Transverse colon (tissue), 4 donors: ENCODE results near the gene DONSON. TPM values are rescaled to one million over a fixed set of nuclear protein-coding genes. Genes with fewer than 3 reads are reported as not detected.

Experiments
- DNase-seq: peaks from one replicate; pipeline ENCODE4 v3.0.0-alpha.2; 2019
- H3K27ac ChIP-seq, 4 donors: fragments of 200-600 bp; sonication (generic); 2 replicates each; pipeline ENCODE4 v1.5.1; 2016 to 2018; ENCODE audit warnings: inconsistent platforms in 4 of 4
- H3K27me3 ChIP-seq: fragments of 200-600 bp; sonication (generic); 2 replicates; pipeline ENCODE4 v1.5.1; 2017; ENCODE audit warnings: inconsistent platforms
- H3K36me3 ChIP-seq, 4 donors: fragments of 200-600 bp; sonication (generic); 2 replicates each; pipeline ENCODE4 v1.5.1; 2017 to 2019; ENCODE audit warnings: inconsistent platforms in 4 of 4
- H3K4me1 ChIP-seq, 4 donors: fragments of 200-600 bp; sonication (generic); 2 replicates each; pipeline ENCODE4 v1.5.1; 2017 to 2020; ENCODE audit warnings: inconsistent platforms in 4 of 4
- H3K4me3 ChIP-seq, 4 donors: fragments of 200-600 bp; sonication (generic); 1 replicate in 1 of 4; 2 replicates in 3 of 4; pipeline versions ENCODE4 v1.5.1 to v1.6.1; 2017 to 2019; ENCODE audit warnings: inconsistent platforms in 4 of 4
- H3K9me3 ChIP-seq, 2 donors: fragments of 200-600 bp; sonication (generic); 2 replicates each; pipeline ENCODE4 v1.5.1; 2017 to 2019; ENCODE audit warnings: inconsistent platforms in 2 of 2
- EP300 ChIP-seq: sonication (generic); formaldehyde crosslinking; IDR thresholded peaks from one replicate; pipeline ENCODE4 v1.6.1; 2017; ENCODE audit warnings: antibody characterized with exemption, low read depth
- POLR2A ChIP-seq: fragments of 450-650 bp; IDR thresholded peaks from one replicate; pipeline ENCODE4 v1.6.1; 2016; ENCODE audit warnings: antibody characterized with exemption, mild to moderate bottlenecking, moderate library complexity
- POLR2AphosphoS5 ChIP-seq, 3 donors: sonication (generic); formaldehyde crosslinking; IDR thresholded peaks; one replicate each; pipeline ENCODE4 v1.6.1; 2016; ENCODE audit warnings: antibody characterized with exemption in 3 of 3
- WGBS, 2 donors: methylation state at CpG; one replicate each; pipeline ENCODE4 v1.1.5; 2018; ENCODE audit warnings: low coverage in 1 of 2; 5-methylcytosine and 5-hydroxymethylcytosine counted together
- in situ Hi-C, 4 donors: fragments of 200-750 bp; cut with MboI; loops; one replicate each; pipeline versions ENCODE4 v1.15.0 to v1.15.1; 2017; ENCODE audit warnings: low sequenced_read_pairs in 3 of 4, low pct_ligation_motif_present in 1 of 4, low pct_unique_long_range_greater_than_20kb in 1 of 4
- intact Hi-C: fragments of 100-400 bp; cut with DNase I; formaldehyde crosslinking; loops from one replicate; pipeline ENCODE4 v1.15.1; 2023; ENCODE audit warnings: low total_unique reads
- total RNA-seq, 4 donors: library from RNA; depleted of rRNA; stranded (reverse); fragments of >200 nt; gene quantifications; one replicate each; pipeline ENCODE4 v1.1.0, GENCODE V29; 2016
- TF ChIP-seq, protein P1 (sequence below), 5 experiments: fragments of 200-600 bp in 3 of 5; fragments of 450-650 bp in 2 of 5; sonication (generic) in 3 of 5; IDR thresholded peaks; 1 replicate in 2 of 5; 2 replicates in 3 of 5; pipeline ENCODE4 v1.5.1; 2016 to 2017; ENCODE audit warnings: antibody characterized with exemption in 5 of 5, inconsistent platforms in 3 of 5, mild to moderate bottlenecking in 2 of 5, moderate library complexity in 1 of 5

DONSON gene
- total RNA-seq, 4 donors from 2014 or later, result 1.8 to 6.5 (median 3.5) TPM

DNA sequence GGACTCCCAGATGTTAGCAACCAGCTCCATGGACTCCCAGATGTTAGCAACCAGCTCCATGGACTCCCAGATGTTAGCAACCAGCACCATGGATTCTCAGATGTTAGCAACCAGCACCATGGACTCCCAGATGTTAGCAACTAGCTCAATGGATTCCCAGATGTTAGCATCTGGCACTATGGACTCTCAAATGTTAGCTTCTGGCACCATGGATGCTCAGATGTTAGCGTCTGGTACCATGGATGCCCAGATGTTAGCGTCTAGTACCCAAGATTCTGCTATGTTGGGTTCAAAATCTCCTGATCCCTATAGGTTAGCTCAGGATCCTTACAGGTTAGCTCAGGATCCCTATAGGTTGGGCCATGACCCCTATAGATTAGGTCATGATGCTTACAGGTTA is 36.8 kb downstream of the DONSON start:
- no peak for DNase-seq
- in situ Hi-C loops, result no loop called here
- Histone ChIP-seq H3K4me3 (no peak overlapping the region), H3K27me3 (no peaks in the 10 kb centered on the region), H3K9me3 (no peaks in the 10 kb centered on the region), H3K4me1 (peaks cover 0 to 8% (median 3%) of the 10 kb centered on the region in 4 donors), H3K27ac (no peak overlapping the region), H3K36me3 (peaks cover 0 to 77% (median 34%) of the 10 kb centered on the region in 4 donors)
- intact Hi-C loops, result no loop called here
- TF ChIP-seq POLR2AphosphoS5 (IDR thresholded peaks at IDR 0.05) (no peak), POLR2A (no peak), EP300 (no peak)
- TF ChIP-seq, protein P1, sequence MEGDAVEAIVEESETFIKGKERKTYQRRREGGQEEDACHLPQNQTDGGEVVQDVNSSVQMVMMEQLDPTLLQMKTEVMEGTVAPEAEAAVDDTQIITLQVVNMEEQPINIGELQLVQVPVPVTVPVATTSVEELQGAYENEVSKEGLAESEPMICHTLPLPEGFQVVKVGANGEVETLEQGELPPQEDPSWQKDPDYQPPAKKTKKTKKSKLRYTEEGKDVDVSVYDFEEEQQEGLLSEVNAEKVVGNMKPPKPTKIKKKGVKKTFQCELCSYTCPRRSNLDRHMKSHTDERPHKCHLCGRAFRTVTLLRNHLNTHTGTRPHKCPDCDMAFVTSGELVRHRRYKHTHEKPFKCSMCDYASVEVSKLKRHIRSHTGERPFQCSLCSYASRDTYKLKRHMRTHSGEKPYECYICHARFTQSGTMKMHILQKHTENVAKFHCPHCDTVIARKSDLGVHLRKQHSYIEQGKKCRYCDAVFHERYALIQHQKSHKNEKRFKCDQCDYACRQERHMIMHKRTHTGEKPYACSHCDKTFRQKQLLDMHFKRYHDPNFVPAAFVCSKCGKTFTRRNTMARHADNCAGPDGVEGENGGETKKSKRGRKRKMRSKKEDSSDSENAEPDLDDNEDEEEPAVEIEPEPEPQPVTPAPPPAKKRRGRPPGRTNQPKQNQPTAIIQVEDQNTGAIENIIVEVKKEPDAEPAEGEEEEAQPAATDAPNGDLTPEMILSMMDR (IDR thresholded peaks at IDR 0.05), result no peak
- 100% methylated on average over 2 of the region's 2 CpGs; no CpG with 5 or more reads in 1 of the 2 donors for WGBS, 2 donors

DNA sequence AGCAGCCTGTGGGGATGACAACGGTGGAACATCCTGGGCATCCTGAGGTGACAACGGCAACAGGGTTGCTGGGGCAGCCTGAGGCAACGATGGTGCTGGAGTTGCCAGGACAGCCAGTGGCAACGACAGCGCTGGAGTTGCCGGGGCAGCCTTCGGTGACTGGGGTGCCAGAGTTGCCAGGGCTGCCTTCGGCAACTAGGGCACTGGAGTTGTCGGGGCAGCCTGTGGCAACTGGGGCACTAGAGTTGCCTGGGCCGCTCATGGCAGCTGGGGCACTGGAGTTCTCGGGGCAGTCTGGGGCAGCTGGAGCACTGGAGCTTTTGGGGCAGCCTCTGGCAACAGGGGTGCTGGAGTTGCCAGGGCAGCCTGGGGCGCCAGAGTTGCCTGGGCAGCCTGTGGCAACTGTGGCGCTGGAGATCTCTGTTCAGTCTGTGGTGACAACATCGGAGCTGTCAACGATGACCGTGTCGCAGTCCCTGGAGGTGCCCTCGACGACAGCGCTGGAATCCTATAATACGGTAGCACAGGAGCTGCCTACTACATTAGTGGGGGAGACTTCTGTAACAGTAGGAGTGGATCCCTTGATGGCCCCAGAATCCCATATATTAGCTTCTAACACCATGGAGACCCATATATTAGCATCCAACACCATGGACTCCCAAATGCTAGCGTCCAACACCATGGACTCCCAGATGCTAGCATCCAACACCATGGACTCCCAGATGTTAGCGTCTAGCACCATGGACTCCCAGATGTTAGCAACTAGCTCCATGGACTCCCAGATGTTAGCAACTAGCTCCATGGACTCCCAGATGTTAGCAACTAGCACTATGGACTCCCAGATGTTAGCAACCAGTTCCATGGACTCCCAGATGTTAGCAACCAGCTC is 37.5 kb downstream of the DONSON start:
- peaks cover 2 to 14% (median 4%) of the 10 kb centered on the region in 4 donors for H3K4me1 ChIP-seq
- TF ChIP-seq POLR2AphosphoS5 (IDR thresholded peaks at IDR 0.05), result no peak
- no peak for TF ChIP-seq EP300
- TF ChIP-seq, protein P1 (IDR thresholded peaks at IDR 0.05), result no peak
- TF ChIP-seq POLR2A, result no peak
- in situ Hi-C loops (no loop called here), intact Hi-C loops (no loop called here)
- no peak for DNase-seq
- H3K36me3 ChIP-seq, result peaks cover 0 to 77% (median 35%) of the 10 kb centered on the region in 4 donors
- H3K27ac ChIP-seq, result no peak overlapping the region
- no peaks in the 10 kb centered on the region for H3K27me3 ChIP-seq
- no peaks in the 10 kb centered on the region for H3K9me3 ChIP-seq
- H3K4me3 ChIP-seq, result no peak overlapping the region
- 98% methylated on average over 23 of the region's 23 CpGs; no CpG with 5 or more reads in 1 of the 2 donors for WGBS, 2 donors

DNA sequence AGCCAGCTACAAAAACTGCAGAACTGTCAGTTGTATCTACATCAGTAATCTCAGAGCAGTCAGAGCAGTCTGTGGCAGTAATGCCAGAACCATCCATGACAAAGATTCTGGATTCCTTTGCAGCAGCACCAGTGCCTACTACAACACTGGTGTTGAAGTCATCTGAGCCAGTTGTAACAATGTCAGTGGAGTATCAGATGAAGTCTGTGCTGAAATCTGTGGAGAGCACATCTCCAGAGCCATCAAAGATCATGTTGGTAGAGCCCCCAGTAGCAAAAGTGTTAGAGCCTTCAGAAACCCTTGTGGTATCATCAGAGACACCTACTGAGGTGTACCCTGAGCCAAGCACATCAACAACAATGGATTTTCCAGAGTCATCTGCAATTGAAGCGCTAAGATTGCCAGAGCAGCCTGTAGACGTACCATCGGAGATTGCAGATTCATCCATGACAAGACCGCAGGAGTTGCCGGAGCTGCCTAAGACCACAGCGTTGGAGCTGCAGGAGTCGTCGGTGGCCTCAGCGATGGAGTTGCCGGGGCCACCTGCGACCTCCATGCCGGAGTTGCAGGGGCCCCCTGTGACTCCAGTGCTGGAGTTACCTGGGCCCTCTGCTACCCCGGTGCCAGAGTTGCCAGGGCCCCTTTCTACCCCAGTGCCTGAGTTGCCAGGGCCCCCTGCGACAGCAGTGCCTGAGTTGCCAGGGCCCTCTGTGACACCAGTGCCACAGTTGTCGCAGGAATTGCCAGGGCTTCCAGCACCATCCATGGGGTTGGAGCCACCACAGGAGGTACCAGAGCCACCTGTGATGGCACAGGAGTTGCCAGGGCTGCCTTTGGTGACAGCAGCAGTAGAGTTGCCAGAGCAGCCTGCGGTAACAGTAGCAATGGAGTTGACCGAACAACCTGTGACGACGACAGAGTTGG is 38.4 kb downstream of the DONSON start:
- DNase-seq, result no peak
- in situ Hi-C loops, result no loop called here
- Histone ChIP-seq H3K9me3 (no peaks in the 10 kb centered on the region), H3K27me3 (no peaks in the 10 kb centered on the region), H3K4me3 (no peak overlapping the region), H3K27ac (no peak overlapping the region), H3K36me3 (peaks cover 0 to 77% (median 35%) of the 10 kb centered on the region in 4 donors), H3K4me1 (peaks cover 7 to 18% (median 10%) of the 10 kb centered on the region in 4 donors)
- 97% methylated on average over 19 of the region's 19 CpGs; no CpG with 5 or more reads in 1 of the 2 donors for WGBS, 2 donors
- TF ChIP-seq POLR2AphosphoS5 (IDR thresholded peaks at IDR 0.05), result peak in 1 of 3 donors; percentile 4
- TF ChIP-seq, protein P1 (IDR thresholded peaks at IDR 0.05), result no peak
- TF ChIP-seq EP300, result no peak
- TF ChIP-seq POLR2A, result no peak
- intact Hi-C loops, result no loop called here

DNA sequence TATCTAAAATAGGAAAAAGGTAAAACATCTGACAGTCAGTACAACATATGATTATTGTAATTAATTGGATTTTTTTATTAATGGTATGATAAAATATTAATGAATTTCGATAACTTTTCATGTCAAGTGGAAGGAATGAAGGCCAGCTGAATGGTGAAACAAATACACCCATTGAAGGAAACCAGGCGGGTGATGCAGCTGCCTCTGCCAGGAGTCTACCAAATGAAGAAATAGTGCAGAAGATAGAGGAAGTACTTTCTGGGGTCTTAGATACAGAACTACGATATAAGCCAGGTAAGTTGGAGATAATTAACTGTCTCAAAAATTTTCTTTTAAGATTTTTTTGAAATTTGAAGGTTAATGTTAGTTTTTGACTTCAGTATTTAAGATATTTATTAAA is 42.4 kb downstream of the DONSON start:
- Histone ChIP-seq H3K36me3 (peaks cover 0 to 43% (median 19%) of the 10 kb centered on the region in 4 donors), H3K27ac (peak overlapping the region in 1 of 4 donors; percentile 21), H3K27me3 (no peaks in the 10 kb centered on the region), H3K4me1 (peaks cover 10 to 33% (median 24%) of the 10 kb centered on the region in 4 donors), H3K9me3 (no peaks in the 10 kb centered on the region), H3K4me3 (no peak overlapping the region)
- 67 to 73% methylated on average over 3 of the region's 3 CpGs for WGBS, 2 donors
- TF ChIP-seq POLR2A, result no peak
- no peak for TF ChIP-seq EP300
- TF ChIP-seq POLR2AphosphoS5 (IDR thresholded peaks at IDR 0.05), result no peak
- TF ChIP-seq, protein P1 (IDR thresholded peaks at IDR 0.05), result no peak
- intact Hi-C loops, result no loop called here
- in situ Hi-C loops, result no loop called here
- DNase-seq, result no peak
